ENCODE measurements around the gene POU6F2.
"Not testable (repeated sequence)": the region's sequence is repeated elsewhere in the genome, so short reads cannot be mapped to it uniquely, and the experiment has no call there.

Gene POU6F2

GRCh38 chr7:39001595-39001994 lies 23.9 kb downstream of the POU6F2 start:
- no peak for DNase-seq

DNA sequence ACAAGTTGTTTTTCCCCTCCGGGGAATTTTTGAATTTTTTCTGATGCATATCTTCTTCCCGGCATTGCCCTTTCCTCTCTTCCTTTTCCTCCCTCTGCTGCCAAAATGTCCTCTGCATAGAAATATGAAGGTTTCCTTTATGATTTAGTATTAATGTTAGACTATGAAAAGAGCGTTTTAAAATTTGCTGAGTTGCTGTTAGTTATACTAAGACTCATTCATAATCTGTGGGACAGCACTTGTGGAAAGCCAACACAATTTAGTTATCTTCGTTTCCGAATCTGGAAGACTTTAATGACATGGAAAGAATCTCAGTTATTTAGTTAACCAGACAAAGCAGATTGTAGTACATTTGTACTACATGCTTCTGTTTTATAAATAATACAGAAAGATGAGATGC lies 25.0 kb downstream of the POU6F2 start:
- DNase-seq = no peak

DNA sequence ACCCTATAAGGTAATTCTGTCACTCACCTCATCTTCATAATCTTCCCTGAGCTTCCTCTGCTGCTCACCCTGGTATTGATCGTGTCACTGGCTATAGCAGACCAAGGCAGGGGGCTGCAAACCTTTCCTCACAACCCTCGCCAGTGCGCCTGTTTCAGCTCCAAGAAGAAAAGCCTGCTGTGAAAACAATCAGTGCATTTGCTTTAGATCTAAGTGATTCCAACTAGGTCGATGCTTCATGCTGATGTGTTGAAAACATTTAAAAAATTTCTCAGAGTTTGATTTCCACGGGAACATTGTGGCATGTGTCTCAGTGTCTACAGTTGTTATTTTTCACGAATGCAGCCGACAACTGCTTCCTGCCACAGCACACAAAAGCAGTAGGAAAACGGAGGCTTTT lies 27.3 kb downstream of the POU6F2 start:
- no peak for DNase-seq

DNA sequence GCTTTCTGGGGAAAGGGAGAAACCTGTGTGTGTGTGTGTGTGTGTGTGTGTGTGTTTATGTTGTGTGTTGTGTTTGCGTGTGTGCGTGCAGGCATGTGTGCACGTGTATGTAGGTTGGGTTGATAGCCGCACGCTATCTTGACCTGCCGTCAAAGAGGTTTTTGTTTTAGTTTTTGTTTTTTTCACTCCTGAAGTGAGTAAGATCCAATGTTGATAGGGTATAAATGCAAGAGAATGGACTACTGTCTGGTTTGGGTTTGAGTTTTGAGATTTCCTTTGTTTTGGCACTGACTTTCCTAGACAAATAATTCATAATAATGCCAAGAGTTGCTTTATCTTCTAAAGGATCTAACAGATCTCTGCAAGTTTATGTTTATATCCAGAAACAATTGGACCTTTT lies 27.8 kb downstream of the POU6F2 start:
- no peak for DNase-seq

- DNase-seq = not testable (repeated sequence)
Observed at GRCh38 chr7:39013049-39013939, 35.6 kb downstream of the POU6F2 start.

DNA sequence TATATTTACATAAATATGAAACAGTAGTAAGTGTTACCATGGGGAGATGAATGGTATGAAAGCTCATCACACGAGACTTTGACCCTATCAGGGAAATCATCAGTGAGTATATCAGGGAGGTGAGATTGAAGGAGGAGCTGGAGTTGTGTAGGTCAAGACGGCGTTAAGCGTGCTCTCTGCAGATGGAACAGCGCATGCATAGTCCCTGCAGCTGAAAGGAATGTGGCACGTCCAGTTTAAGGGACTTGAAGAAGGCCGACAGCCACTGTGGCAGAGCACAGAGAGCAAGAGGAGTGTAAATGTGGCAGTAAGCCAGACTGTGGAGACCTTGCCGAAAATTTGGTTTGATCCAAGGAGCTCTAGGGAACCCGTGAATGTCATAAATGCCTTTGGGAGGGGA lies 38.9 kb downstream of the POU6F2 start:
- no peak for DNase-seq

DNA sequence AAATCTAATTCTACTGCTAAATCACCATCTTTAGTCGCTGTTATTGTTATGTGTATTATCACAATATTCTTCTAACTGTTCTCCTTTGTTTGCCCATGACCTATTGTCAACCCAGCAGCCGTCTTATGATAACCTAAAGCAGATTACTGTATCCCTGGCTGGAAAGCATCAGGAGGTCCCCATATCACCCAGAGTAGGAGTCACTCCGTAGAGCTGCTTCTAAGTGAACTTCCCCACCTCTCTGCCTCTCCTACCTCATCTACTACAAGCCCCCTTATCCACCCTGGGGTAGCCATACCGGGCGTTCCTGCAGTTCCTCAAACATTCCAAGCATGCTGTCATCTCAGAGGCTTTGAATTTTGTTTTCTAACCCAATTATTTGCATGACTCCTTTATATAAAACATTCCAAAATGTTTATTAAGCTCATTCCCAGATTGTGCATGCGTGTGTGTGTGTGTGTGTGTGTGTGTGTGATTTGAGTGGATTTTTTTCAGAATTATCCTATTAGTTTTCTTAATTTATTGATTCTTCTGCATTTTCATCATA lies 39.7 kb downstream of the POU6F2 start:
- DNase-seq = no peak

DNA sequence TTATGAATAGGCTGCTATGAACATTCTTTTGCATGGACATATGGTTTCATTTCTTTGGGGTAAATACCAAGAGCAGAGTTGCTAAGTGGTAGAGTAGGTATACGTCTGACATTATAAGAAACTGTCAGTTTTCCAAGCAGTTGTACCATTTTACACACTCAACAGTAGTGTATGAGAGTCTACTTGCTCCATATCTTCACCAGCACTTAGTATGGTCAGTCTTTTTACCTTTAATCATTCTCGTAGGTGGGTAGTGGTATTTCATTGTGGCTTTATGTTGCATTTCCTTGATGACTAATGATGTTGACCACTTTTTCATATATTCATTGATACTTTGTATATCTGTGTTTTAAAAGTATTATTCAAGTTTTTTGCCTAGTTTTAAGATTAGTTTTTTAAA lies 45.1 kb downstream of the POU6F2 start:
- no peak for DNase-seq

GRCh38 chr7:39027491-39027890 lies 49.8 kb downstream of the POU6F2 start:
- DNase-seq = no peak

DNA sequence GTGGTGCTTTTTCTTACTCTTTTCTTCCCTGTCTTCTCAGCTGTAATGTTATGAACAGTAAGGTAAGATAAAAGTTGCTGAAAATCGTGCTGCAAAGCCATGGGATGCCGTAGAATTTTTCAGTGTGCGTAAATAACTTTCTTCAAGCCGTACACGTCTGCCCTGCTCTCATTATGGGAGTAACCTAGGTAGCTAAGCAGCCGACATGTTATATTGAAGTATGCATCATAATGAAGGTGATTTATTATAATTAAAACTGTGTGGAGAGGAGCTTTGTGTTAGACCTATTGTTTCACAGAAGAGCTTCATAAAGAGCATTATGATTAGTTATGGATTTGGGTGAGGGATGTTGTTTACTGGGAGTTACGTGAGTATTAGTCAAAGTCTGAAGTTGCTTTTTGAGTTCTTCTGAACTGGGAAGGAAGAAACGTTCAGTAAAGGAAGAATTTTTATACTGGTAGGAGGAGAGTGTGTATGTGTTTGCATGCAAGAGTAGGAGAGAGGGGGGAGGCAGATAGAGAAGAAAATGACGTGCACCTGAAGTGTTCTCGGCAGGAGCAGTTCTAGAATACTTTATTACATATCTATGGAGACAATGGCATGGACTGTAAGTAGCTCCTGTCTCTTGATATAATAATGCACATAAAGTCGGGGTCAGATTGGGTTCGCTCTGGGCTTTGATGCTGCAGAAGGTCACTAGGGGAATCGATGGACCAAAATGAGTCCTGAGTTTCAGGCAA lies 56.3 kb downstream of the POU6F2 start:
- DNase-seq = no peak

DNA sequence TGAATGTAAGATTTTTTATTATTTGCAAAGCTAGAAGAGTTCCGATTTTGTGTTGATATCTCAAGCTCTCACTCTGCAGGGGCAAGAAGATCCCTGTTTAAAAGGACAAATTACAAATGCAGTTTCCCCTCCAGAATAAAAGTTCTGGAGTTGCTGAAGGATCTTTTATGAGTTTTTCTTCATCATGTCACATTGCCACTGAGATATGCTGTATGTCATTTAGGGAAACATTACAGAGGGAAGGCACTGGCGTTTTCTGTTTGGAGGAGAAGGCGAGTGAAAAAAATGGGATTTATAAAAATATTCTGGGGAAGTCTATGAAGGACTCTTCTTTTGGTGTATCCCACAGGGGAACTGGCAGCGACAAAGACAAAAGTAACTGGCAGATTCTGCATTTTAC lies 57.4 kb downstream of the POU6F2 start:
- DNase-seq = no peak

- DNase-seq = no peak
Observed at GRCh38 chr7:39035903-39036302, 58.2 kb downstream of the POU6F2 start.

DNA sequence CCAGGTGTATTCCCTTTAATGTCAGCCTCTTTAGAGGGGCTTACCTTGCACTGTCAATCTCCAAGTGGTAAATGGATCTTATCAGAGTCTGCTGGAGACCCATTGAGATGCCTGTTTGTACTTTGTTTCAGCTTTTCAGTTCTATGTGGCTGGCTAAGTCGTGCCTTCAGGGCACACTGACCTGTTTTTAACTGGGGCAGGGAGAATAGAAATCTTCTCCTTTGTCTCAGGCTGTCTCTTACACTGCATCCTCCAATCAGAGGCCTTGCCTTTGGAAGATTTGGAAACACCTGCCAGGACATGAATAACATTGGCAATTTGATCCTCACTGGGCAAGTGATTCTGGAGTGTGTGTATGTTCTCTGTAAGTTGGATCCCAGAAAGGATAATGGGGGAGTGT lies 65.0 kb downstream of the POU6F2 start:
- no peak for DNase-seq

- DNase-seq = no peak
Observed at GRCh38 chr7:39043531-39043930, 65.8 kb downstream of the POU6F2 start.

DNA sequence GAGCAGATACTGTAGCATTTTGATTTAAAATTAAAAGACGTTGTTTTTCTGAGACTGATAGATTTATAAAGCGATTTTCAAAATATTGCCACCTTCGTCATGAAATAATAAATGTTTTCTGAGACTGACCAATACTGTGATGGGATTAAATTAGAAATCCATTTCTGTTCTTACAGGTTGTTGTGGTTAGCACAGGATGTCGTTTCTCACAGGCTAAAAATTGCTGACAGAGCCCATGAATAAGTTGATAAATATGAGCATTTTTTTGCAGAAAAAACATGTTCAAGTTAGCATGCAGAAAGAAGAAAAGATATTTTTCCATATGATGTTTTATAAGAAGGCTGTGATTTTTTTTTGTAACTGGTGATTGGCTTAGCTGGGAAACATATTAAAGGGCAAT lies 66.8 kb downstream of the POU6F2 start:
- no peak for DNase-seq

- DNase-seq = no peak
Observed at GRCh38 chr7:39045231-39045630, 67.5 kb downstream of the POU6F2 start.

DNA sequence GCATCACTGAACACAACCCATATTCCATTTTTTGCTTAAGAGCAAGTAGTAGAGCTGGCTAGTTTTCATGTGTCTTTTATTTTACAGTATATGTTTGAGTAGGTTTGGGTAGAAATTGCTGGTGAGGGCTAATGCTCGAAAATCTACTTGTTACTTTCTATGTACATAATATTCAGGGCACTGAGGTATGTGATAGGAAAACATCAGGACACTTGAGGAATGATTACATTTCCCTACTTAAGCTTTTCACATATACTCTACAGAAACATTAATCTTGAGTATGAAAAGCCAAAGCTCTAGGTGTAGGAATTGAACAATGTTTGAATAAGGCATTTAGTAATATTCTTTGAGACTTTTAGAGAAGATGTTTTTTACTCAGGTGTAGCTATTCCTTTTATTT lies 73.6 kb downstream of the POU6F2 start:
- no peak for DNase-seq

DNA sequence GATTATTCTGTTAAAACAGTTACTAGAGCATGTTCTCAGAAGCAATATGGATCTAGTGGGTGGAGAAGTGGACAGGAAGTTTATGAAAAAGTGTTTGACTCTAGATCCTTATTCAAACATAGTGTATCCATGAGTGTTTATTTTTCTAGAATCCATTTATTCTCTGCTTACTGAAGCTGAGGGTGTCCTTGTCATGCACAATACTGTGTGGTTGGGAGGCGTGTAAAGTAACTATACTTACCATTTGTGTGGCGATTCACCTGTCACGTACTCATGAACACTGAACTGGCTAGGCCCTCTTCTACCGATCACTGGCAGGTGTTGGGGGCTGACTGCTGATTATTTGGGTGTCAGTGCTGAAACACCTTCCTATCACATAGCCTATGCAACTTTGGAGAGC lies 74.0 kb downstream of the POU6F2 start:
- no peak for DNase-seq

DNA sequence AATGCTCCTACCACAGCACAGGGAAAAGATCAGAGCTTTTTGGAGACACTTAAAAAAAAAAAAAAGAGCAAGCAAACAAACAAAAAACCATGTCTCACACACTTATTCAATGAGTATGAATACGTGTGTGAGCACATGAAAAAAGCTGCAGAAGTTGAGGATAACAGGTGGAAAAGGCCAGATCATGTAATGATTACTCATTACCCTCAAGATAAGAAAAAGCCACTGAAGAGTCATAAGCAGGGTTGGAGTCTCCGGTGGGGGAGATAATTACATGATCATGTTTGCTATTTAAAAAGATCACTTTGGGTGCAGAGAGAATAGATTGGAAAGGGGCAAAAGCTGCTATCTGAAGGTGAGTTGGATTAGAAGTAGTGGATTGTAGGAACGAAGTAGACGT lies 77.0 kb downstream of the POU6F2 start:
- no peak for DNase-seq

DNA sequence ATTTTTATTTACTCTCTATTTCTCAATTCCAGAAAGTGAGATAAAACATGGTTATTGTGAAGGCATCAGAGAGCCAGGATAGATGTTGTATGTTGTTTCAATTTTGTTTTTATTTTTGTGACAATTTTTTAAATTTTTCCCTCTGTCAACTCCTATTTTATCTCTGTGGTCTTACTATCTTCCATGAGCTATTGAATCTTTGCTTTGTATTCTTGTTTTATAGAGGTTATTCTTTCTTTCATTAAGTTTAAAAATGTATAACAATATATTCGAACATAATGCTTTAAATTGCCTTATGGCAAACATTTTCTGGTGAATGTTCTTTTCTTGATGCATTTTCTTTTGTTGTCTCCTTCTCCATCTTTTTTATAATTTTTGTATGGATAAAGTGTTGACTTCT lies 78.4 kb downstream of the POU6F2 start:
- DNase-seq = no peak

DNA sequence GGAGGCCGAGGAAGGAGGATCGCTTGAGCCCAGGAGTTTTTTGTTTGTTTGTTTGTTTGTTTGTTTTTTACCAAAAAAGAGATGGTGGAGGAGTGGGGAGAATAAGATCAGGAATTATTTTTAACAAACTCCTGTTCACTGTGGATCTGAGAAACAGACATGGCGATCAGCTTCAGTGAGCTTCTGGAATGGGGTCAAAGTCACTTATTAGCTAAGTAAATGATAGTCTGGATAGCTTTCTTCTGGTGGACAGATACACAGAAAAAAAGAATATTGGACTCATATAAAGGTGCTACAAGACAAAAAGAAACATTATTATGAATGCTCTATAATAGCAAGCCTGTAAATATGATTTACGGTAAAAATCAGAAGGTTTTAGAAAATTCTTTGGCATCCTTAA lies 85.1 kb downstream of the POU6F2 start:
- no peak for DNase-seq

GRCh38 chr7:39069031-39069430 lies 91.3 kb downstream of the POU6F2 start:
- DNase-seq = no peak

DNA sequence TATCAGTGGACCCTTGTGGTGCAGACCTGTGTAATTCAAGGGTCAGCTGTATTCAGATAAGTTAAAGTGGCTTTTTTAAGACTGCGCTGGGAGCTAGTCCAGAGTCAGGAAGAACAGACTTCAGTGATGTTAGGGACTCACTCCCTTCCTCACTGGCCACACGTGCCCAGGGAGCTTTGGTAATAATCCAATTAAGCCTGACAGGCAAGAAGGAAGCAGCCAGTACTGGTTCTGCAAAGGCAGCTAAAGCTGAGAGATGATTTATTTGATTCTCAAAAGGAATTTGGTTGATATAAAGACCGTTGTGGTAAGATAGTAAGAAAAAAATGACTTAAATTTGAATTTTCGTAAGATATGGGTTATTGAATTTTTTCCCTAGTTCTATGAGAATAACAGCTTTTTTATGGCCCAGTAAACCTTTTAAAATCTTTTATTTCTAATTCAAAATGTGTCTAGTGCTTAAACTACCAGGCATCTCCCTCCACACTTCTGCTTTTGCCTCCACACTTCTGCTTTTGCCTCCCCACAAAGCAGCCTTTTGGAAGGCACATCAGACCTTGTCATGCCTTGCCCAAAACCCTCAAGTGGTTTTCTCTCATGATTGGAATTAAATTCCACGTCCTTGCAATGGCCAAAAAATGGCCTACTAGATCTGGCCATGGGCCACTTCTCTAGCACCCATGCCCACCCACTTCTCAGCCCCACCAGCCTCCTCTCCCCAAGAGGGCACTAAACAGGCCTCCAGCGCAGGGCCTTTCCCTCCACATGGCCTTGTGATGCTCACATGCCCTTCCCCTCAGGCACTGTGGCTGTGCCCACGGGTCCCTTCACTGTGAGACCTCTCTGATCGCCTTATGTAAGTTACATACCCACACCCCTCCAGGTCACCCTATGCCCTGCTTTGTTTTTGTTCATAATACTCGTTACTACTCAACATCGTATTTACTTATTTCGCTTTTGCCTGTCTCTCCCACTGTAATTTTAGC lies 92.5 kb downstream of the POU6F2 start:
- DNase-seq = no peak
